Epithelial cell of esophagus (primary cell): ENCODE data around the gene LMO1.

Source experiments
- DNase-seq: peaks from one replicate; pipeline ENCODE4 v3.0.0; 2010; ENCODE audit warnings: low read depth
- H3K4me3 ChIP-seq: 2 replicates; pipeline ENCODE4 v1.5.1; 2011; ENCODE audit warnings: mild to moderate bottlenecking, low read length, control low read depth
- TF ChIP-seq, protein P1 (sequence below): IDR thresholded peaks from 2 replicates; pipeline ENCODE4 v1.5.1; 2011; ENCODE audit warnings: low read depth, mild to moderate bottlenecking, low read length, control low read depth, inconsistent platforms; ENCODE audit not compliant: insufficient read depth; ENCODE audit errors: missing control alignments

Gene LMO1

DNA sequence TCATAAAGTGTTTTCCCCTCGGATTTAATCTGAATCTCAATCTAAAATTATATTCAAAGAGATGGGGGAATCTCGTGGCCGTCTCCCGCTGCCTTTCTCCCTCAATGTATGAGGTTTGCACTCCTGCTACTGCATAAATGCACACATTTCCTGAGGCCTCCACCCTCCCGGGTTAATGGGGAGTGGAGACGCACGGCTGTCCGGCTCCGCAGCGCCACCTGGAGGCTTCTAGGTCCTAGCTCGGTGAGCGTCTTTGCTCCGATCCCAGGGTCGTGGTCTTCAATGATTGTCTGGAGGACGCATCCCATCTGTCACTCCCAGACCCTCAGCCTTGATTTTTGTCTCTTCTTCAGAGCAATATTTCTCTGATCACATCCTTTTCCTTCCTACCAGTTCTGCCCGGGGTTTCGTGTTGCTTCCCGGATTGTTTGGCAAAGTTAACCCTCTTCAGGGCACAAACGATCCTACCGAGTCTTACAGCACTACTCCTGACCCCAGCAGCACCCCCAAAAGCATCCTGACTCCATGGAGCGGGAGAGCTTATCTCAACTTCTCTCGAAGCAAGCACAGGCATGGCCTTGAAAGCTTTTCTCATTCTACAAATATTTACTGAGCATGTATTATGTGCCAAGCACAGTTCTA is at the start of gene LMO1:
TSS of gene LMO1 (minus strand) at position 110 of the 642 bp plus-strand sequence. CDS start 516 bp downstream, outside the sequence.
- peak; percentile 77 for DNase-seq
- peak within 1 kb of the TSS; percentile 32 for H3K4me3 ChIP-seq

DNA sequence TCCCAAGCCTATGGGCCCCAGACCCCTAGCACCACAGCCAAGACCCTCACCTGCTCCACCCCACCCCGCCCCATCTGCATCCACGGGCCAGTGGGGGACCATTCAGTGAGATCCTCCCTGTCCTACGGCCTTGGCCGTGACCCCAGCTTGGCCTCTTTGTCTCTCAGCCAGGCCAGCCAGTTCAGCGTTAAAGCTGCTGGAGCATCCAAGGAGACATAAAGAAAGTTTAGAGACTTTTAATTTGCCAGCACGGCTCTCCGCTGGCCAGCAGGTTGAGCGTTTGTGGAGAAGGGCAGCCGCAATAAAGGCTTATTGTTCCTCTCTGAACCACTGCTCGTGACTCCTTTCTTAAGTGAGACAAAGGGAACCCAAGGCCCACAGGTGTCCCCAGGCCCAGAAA is 49.3 kb upstream of the LMO1 start:
- no peak overlapping the region for H3K4me3 ChIP-seq
- no peak for DNase-seq
- TF ChIP-seq, protein P1, sequence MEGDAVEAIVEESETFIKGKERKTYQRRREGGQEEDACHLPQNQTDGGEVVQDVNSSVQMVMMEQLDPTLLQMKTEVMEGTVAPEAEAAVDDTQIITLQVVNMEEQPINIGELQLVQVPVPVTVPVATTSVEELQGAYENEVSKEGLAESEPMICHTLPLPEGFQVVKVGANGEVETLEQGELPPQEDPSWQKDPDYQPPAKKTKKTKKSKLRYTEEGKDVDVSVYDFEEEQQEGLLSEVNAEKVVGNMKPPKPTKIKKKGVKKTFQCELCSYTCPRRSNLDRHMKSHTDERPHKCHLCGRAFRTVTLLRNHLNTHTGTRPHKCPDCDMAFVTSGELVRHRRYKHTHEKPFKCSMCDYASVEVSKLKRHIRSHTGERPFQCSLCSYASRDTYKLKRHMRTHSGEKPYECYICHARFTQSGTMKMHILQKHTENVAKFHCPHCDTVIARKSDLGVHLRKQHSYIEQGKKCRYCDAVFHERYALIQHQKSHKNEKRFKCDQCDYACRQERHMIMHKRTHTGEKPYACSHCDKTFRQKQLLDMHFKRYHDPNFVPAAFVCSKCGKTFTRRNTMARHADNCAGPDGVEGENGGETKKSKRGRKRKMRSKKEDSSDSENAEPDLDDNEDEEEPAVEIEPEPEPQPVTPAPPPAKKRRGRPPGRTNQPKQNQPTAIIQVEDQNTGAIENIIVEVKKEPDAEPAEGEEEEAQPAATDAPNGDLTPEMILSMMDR: no peak

More for the DNA sequence above, at the start of gene LMO1:
- TF ChIP-seq, protein P1: peak; percentile 95

DNA sequence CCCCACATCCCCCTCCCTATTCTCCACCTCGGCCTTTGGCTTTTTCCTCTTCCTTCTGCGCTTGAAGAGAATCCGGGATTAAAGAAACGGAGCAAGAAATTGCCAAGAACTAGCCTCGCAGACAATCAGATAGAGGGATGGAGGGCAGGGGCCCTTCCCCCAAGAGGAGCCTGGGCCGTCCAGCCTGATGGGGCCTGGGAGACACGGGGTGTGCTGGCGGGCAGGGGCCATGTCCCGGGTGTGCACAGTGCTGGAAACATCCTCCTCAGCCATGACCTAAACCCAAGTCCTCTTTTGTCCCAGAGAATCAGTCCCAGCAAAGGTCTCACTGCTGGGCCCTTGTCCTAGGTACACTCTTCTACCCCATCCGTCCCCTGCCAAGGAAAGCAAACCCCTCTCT is 47.7 kb upstream of the LMO1 start:
- H3K4me3 ChIP-seq: no peak overlapping the region
- TF ChIP-seq, protein P1: no peak
- DNase-seq: no peak

DNA sequence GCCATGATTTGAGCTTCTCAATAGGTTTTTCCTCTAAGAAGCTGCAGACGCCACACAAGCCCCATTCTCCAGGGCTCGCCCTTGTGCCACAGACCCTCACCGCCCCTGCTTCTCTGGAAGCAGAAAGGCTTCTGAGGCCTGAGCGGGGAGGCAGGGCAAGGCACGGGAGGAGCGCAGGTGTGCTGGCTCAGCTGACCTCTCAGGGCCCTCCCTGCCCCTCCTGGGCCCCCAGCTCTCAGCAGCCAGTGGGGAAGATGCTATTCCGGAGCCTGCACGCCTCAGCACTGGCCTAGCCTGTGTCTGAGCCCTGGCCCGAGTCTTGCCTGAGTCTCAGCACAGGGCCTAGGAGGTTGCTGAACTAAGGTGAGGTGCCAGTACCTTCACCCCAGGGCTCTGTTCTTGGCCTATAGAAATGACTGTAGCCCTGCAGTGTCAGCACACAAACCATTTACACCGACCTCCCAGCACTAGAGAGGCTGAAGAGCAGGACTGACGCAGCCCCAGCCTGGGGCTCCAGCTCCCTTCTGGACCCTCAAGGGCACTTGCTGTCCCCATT is 47.1 kb upstream of the LMO1 start:
- H3K4me3 ChIP-seq: no peak overlapping the region
- TF ChIP-seq, protein P1: no peak
- DNase-seq: no peak

DNA sequence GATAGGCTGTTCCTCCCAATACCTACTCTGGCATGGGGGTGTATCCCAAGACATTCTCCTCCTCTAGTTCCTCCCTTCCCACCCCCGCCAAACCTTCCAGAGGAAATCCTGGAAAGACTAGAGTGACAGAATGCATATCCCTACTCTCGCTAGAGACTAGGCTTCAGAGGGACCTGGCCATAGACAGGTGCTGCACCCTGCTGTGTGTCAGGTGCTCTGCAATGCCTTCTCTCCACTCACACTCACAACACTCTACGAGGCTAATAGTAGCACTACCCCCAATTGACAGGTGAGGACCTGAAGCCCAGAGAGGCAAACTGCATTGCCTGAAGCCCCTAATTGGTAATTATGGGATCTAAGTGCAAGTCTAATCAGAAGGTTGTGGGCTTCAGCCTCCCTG is 46.2 kb upstream of the LMO1 start:
- peak; percentile 47 for DNase-seq
- TF ChIP-seq, protein P1: peak; percentile 71
- no peak overlapping the region for H3K4me3 ChIP-seq

DNA sequence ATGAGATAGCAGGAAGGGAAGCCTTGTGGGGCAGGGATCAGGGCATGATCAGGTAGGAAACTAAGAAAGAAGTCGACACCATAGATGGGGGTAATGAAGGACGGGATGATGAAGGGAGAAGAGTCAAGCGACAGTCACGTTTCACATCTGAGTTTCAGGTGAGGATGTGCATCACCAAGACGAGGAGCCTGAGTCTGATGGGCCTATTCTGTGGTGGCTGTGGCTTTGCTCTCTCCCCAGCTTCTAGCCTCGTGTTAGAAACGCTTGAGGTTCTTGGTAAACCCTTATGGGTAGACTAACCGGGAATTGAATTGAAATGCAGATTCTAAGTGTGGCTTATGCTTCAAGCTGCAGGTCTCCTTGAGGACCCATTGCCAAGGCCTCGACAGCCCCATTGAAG is 45.6 kb upstream of the LMO1 start:
- DNase-seq: no peak
- H3K4me3 ChIP-seq: no peak overlapping the region
- TF ChIP-seq, protein P1: no peak

DNA sequence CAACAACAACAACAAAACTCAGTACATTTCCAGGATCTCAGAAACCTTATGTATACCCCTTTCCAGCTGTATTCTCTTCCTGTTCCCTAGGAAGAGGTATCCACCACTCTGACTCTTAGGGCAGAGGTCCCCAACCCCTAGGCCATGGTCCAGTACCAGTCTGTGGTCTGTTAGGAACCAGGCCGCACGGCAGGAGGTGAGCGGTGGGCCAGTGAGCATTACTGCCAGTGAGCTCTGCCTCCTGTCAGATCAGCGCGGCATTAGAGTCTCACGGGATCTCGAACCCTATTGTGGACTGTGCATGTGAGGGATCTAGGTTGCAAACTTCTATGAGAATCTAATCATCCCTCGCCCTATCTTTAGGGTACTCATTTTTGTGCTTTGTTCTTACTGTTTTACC is 43.9 kb upstream of the LMO1 start:
- TF ChIP-seq, protein P1: no peak
- H3K4me3 ChIP-seq: no peak overlapping the region
- no peak for DNase-seq
